GM21528 (cell line): ENCODE measurements around the gene ACSBG1.

Experiments
- ATAC-seq: cut with Tn5 transposase; IDR thresholded peaks from one replicate; pipeline ENCODE4 v1.9.1; 2021; ENCODE audit warnings: mild to moderate bottlenecking, moderate library complexity; ENCODE audit not compliant: unreplicated experiment, low FRiP score

The ACSBG1 gene, protein sequence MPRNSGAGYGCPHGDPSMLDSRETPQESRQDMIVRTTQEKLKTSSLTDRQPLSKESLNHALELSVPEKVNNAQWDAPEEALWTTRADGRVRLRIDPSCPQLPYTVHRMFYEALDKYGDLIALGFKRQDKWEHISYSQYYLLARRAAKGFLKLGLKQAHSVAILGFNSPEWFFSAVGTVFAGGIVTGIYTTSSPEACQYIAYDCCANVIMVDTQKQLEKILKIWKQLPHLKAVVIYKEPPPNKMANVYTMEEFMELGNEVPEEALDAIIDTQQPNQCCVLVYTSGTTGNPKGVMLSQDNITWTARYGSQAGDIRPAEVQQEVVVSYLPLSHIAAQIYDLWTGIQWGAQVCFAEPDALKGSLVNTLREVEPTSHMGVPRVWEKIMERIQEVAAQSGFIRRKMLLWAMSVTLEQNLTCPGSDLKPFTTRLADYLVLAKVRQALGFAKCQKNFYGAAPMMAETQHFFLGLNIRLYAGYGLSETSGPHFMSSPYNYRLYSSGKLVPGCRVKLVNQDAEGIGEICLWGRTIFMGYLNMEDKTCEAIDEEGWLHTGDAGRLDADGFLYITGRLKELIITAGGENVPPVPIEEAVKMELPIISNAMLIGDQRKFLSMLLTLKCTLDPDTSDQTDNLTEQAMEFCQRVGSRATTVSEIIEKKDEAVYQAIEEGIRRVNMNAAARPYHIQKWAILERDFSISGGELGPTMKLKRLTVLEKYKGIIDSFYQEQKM

DNA sequence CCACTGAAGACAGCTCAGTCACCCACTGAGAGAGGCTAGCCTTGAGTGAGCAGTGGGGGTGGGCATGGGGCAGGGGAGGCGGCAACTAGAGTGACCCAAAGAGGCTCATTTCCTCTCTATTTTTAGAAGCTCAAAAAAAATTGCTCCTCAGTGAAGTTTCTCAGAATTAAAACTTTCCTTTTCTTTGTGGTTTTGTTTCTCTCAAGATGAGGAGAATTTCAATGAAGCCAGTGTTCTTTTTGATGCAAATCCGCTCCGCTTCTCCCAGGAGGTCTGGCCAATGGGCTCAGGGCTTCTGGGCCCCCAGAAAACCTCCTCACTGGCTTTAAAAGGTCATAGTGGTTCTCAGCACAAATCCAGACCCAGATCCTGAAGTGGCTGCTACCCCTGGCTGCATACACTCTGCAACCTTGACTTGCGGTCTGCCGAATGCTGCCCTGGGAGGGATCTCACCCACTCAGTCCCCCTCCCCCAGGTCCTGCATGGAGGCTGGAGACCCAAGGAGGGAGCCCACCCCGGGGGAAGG is at the start of gene ACSBG1:
TSS of gene ACSBG1 (minus strand) at position 51 of the 526 bp plus-strand sequence. CDS start 64 bp downstream, outside the sequence.
- no peak for ATAC-seq

DNA sequence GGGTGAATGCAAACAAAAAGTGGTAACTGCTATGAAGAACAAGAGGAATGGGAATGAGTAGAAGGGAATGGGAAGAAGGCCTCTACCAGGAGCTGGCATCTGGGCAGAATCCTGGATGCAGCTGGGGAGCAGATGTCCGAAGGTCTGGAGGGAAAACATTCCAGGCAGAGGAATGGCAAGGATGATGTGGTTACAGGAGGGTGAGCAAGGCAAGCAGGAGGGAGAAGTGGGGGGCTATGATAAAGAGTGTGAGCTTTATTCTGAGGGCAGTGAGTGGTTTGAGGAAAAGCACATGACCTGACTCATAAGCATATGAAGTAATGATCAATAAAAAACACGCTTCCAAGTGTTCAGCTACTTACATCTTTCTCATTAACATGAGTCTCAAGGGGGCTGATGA is 48.0 kb upstream of the ACSBG1 start:
- no peak for ATAC-seq

DNA sequence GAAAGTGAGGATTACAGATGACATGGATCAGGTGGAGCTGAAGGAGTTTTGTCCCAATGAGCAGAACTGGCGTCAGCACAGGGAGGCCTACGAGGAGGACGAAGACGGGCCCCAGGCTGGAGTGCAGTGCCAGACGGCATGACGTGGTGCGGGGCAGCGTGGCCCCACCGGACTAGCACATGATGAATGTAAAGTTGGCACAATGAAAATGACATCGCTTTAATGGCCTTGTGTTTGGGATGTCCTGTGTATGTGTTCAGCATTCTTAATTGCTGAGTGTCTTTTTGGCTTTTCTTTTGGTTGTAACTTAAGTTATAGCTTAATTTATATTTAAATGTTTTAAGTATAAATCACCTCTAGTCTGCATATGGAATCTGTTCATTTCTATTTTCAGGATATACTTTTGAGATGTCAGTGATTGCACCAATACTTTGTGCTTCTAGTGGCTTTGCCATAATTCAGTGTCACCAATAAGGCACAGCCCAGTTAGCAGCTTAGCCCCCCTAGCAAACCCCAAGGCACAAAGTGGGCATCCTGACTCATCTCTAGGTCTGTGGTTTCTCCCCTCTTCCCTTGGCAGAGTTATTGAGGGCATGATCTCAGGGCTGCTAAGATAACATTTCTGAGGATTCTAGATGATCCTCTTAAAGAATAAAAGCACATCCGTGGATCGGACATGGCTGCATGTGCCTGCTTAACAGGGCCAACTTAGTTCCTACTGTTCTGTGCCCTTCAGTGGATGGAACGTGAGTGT is 46.1 kb upstream of the ACSBG1 start:
- ATAC-seq = no peak

DNA sequence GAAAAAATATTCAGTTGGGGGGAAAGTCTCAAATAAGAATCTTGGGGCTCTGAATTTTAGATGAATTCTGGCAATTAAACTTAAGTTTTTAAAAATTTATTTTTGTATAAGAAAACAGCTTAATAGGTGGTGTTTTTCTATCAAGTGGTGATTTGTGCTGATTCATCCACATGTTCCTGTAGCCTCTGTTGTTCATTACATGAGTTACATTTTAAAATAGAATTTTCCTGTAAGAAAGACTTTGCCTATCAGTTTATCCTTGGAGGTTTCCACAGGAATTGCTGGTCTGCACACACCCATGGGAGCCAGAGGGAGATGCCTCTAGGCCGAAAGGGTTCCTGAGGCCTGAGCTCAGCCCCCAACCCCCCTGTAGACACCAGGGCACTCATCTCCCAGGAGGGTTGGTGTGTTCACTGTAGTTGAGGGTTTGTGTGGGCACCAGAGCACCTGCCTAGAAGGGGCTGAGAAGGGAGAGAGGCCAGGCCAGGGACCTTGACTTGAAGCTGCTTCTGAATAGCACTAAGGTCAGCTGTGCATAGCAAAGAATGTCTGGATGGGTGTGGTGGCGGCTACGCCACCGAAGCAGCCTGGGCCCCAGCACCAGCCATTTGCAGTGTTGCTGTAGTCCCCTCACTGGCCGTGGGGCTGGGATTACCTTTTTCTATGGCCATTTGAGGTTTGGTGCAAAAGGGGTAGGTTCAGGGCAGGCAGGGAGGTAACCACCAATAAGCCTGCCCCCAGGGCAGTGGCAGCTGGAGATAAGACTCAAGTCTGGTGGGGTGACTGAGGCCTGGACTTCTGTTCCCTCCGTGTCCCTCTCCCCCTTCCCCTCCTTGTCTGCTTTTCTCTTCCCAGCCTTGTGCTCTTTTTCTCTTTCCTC is 41.9 kb upstream of the ACSBG1 start:
- ATAC-seq = no peak

DNA sequence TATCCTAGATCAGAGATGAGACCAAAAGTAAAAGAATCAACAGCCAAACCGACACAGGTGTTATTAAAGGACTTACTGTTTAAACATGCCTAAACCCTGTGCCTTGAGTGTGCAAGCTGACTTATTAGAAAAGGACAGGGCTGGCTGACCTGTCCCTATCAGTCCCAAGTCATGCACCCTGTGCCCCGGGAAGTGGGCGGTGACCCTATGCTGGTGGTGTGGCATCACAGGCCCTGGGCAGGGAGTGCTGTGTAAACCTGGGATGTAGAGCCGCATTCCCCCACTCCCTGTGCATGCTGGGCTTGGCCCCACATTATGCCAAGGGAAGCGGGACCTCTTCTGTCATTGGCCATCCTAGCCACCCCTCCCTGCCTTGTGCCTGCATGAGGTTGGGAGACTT is 40.6 kb upstream of the ACSBG1 start:
- no peak for ATAC-seq

DNA sequence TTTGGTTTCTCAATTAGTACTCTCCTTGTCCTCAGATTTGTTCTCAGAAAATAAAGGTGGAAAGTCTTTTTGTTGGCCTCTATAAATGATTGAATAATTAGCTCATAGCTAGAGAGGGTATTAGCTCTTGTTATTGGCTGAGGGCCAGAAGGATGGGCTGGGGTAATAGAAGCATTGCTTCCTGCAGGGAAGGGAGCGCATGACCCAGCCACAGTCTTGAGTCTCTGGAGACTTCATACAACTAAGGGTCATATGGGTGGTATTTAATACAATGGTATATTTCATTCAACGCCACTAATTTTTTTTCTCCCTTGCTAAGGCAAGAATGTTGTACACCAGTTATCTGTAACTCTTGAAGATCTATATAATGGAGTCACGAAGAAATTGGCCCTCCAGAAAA is 38.4 kb upstream of the ACSBG1 start:
- no peak for ATAC-seq

DNA sequence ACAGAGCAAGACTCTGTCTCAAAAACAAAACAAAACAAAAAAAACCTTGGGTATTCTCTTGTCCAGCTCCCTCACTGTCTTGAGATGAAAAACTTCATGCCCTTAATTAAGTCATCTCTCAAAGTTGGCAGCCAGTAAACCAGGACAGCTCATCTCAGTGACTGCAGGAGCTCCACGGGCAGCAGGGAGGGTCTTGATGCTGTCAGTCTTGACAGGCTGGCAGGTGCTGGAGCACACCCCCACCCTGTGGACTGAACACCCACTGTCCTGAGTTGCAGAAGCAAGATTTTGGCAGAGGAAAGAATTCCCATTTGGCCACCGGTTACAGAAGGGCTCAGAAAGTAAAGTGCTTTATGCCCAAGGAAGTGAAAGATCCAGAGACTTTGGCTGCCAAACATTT is 38.0 kb upstream of the ACSBG1 start:
- ATAC-seq = no peak

DNA sequence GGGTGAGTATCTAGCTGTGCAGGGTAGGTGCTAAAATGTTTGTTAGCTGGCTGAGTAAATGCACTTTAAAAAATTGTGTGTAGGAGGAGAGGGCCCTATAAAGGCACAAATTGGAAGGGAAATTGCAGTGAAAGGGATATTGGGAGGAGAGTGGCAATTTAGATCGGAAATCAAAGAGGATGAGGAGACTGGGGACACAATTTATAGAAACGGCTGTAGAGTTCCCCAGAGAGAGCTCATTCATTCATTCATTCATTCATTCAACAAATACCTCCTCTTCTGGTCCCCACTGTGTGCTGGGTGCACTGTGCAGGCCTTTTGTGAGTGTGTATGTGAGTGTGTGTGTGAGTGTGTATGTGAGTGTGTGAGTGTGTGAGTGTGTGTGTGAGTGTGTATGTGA is 32.4 kb upstream of the ACSBG1 start:
- ATAC-seq = no peak

DNA sequence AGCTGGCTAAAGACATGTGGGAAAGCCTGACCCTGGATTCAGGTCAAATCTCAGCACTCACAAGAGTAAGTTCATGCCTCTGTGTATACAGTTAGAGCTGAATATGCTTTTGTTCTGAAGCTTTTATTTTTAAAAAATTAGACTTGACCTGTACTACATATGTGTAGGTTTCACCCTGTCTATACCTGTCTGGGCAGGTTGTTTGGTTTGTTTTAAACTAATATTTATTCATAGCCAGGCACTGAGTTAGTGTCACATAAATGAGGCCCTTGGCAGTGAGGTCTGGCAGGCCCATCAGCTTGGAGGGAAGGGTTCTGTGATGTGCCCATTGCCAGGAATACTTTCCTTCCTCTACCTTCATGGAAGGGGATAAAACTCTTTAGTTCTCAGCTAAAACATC is 31.9 kb upstream of the ACSBG1 start:
- ATAC-seq = no peak

DNA sequence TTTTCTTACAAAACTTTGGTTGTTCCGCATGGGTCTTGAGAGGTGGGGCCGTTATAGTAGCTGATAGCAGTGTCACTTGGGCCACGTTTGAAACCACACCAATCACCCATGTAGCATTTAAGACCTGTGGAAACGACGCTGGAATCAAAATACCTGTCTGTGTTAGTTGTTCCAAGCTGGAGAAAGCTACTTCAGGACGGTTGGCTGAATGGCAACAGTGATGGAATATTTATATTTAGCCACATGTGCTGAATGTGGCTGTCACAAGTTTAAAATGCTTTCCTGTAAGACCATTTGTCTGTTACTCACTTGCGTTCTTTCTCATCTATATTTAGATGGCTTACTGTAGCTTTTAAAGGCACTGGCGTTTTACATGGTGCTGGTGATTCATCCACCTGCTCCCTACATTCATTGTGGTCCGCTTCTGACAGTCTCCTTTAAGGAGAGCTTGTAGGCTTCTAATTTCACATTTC is 31.4 kb upstream of the ACSBG1 start:
- no peak for ATAC-seq

DNA sequence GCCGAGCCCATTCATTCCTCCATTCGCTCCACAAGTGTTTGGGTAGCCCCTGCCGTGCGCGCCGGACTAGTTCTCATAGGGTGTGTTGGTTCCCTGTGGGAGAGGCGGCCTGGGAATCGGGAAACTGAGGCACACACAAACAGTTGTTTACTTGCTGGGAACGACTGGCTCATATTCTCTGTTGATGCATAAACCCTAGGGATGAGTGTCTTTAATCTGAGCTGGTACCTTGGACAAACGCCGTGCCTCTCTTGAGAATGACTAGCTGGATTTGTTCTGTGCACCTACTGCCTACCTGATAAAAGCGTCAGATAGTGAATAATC is 30.7 kb upstream of the ACSBG1 start:
- ATAC-seq = no peak

DNA sequence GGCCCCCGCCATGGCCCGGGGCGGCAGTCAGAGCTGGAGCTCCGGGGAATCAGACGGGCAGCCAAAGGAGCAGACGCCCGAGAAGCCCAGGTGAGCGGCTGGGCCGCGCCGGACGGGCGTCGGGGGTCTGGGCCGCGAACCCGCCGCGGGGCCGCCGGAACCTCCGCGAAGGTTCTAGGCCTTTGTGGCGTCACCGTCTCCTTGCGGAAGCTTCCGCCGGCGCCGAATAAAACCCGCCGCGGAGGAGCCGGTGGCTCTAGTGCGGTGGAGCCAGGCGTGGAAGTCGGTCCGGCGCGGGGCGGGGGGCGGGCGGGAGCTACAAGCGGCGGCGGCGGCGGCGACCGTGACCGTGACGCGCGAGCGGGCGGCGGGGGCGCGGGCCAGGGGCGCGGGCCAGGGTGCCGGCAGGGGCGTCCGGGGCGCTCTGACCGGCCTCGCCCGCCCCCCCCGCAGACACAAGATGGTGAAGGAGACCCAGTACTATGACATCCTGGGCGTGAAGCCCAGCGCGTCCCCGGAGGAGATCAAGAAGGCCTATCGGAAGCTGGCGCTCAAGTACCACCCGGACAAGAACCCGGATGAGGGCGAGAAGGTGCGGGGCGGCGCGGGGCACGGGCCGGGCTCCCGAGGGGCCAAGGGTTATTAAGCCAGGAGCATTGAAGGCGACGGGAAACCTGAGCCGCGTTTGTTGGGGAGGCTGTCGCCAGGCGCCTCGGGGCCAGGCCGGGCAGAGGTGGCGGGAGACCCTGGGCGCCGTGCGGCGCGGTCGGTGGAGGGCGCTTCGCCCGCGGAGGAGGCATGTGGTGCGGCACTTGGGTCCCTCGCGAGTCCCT is 30.2 kb upstream of the ACSBG1 start, which contains the start of gene DNAJA4:
TSS of gene DNAJA4 (plus strand) at position 259 of the 833 bp plus-strand sequence. CDS start at position 461, 202 bp downstream.
- no peak for ATAC-seq

DNA sequence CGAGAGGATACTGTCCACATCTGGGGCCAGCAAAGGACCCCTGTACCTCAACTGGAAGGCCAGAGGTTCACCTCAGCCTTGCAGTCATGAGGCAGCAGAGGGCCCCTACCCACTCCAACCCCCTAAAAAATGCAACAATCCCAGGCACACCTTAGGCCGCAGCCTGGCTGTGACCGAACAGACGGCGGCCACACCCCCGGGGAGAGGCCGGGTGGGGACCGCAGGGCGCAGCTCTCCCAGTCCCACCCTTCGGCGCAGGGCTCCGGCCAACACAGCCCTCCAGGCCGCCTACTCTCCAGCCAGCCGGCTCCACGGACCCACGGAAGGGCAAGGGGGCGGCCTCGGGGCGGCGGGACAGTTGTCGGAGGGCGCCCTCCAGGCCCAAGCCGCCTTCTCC is 29.5 kb upstream of the ACSBG1 start:
- ATAC-seq = no peak

DNA sequence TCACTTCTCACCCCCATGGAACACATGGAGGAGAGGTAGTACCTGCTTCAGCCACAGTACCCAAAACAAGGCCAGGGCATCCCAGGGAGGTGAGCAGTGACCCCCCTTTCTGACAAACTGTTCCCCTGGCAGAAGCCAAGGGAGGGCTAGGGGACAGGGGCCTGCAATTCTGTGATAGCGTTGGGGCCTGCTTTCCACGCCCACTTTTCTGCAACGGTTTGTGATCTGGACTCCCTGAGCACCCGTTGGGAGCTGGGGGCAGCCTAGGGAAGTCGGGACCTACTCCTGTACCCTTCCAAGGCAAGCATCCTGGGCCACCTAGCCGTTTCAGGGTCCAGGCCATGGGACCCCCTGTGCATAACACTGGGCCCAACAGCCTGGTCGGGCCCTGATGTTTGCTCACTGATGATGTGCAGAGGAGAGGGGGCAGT is 29.0 kb upstream of the ACSBG1 start:
- ATAC-seq = no peak

DNA sequence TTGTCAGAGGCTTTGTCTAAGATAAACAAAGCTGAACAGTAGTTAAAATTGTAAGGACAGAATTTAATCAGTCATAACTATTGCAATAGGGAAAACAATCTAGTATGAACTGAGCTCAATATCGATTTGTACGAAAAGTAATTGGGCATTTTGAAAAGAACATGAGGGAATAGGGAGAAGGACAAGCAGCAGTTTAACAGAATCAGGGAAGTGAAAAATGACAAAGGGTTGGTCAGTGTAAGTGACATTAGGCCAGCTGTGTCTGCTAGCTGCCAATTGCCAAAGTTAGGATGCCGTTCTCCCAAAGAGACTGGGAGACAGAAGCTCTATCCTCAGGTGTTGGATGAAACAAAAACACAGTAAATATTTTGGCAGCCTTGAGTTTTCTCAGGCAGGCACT is 26.7 kb upstream of the ACSBG1 start:
- ATAC-seq = no peak

DNA sequence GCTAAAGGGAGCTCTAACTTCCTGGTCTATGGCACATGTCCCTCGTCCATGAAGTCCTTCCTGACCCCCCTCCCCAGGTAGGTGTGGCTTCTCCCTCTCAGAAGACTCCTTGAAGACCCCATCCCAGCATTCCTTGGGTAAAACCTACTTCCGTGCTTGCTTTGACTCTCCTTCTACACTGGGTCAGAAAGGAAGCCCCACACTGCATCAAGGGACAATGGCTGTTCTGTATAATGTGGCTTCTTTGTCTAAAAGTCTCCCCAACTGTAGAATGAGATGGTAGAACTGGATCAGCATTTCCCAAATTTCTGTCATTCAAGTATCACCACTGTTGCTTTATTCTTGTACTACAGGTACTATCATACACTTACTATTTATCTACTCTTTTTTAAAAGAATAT is 26.1 kb upstream of the ACSBG1 start:
- no peak for ATAC-seq

DNA sequence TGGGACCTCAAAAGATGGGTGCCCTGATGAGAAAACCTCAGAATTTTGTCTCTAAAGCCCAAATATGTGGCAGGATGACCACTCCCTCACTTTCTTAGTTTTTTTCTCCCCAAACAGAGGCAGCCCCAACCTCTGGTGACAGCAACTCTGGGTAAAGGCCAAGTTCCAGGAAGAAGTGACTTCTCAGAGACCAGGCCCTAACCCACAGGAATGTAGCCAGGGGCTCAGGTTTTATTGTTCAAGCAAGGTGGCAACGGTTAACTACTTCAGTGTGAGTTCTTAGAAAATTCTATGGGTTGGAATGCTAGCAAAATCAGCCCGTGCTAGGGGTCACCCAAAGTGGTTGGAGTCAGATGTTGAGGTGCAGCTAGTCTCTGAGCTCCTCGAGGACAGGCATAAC is 24.9 kb upstream of the ACSBG1 start:
- ATAC-seq = no peak

DNA sequence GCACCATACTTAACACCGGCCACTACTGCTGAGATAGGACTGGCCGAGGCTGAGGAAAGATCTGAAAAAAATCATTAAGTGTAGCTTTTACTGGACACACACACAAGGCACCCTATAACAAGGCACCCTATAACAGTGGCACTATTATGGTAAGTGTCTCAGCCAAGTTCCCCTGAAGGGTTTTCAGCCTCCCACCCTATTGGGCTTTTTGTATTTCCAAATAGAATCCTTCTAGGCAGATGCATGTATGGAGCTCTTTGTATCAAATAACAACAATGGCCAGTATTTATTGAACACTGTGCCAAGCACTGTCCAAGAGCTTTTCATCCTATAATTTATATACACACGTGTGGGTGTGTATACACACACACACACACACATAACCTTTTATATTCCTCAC is 23.3 kb upstream of the ACSBG1 start:
- no peak for ATAC-seq

DNA sequence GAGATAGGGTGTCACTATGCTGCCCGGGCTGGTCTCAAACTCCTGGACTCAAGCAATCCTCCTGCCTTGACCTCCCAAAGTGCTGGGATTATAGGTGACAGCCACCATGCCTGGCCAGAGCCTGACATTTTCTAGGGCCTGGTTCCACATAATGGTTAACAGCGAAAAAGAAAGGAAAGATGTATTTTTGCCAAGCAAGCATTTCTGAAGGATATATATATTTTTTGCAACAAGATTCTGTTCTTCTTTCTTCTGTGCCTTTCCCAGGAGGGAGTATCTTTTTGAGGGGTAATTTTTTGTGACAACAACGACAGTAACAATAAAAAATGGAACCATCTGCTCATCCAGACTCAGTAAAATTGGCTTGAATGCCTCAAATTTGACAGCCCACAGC is 21.7 kb upstream of the ACSBG1 start:
- no peak for ATAC-seq
